Measurements from ENCODE around the gene TEX26.

DNA sequence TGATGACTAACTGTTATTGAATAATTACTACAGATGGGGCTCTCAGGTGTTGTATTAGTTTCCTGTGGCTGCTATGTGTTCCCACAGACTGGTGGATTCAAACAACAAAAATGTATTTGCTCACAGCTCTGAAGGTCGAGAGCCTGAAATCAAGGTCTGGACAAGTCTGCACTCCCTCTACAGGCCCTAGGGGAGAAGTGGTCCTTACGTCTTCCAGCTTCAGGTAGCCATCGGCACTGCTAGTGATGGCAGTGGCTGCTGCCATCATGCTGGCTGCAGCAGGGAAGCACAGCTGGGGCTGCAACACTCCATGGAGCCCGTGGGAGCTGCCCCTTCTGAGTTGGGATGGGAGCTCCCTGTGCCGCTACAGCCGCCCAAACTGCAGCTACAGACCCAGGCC is 1.9 kb downstream of the TEX26 start:
- 0 out of 2 replicates have a peak, but pooled peaks have one; percentile 17 for TF ChIP-seq CTCF (conservative IDR thresholded peaks at IDR 0.05; ENCODE audit: low read depth, low read length)
- no peak for TF ChIP-seq RFX5 (IDR thresholded peaks at IDR 0.05; ENCODE audit: low read depth, low read length)

Measured in IMR-90 (cell line).